ENCODE results near the gene MCM7.

- TF ChIP-seq CTCF (IDR thresholded peaks at IDR 0.05): no peak
- TF ChIP-seq POLR2A (IDR thresholded peaks at IDR 0.05): no peak
- TF ChIP-seq POLR2AphosphoS5 (IDR thresholded peaks at IDR 0.05): no peak
- TF ChIP-seq EP300 (IDR thresholded peaks at IDR 0.05): no peak
Observed at GRCh38 chr7:100106633-100107032, 5.4 kb upstream of the MCM7 start.

Measured in sigmoid colon (tissue), 4 donors.